Dedifferentiated amniotic fluid mesenchymal stem cell (primary cell): ENCODE results near the gene PTPRN2.
"Not testable (repeated sequence)": the region's sequence is repeated elsewhere in the genome, so short reads cannot be mapped to it uniquely, and the experiment has no call there.

Experiments used
- DNase-seq: peaks from one replicate; pipeline ENCODE4 v3.0.0-alpha.2; 2016; ENCODE audit errors: extremely low spot score

The PTPRN2 gene

GRCh38 chr7:158532093-158532627 lies 55.5 kb downstream of the PTPRN2 start:
- no peak for DNase-seq

DNA sequence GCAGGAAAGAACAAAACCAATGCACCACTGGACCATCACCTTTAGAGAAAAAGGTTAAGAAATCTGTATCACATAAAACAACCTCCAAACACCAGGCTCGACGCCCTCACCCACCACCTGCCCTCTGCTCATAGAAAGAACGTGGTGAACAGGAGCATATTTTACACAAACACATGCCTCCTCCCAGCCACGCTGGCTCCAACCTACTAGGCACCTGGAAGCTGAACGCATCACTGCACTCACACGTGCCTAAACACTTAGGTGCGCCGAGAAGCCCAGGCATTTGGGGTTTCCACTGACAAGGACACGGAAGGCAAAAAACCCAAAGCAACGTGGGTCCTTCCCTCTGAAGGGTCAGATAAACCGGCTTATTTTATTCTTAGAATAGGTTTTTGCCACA lies 56.0 kb downstream of the PTPRN2 start:
- DNase-seq: no peak

GRCh38 chr7:158530800-158531609 lies 56.6 kb downstream of the PTPRN2 start:
- DNase-seq: no peak

GRCh38 chr7:158529181-158530096 lies 58.2 kb downstream of the PTPRN2 start:
- no peak for DNase-seq

GRCh38 chr7:158527915-158528502 lies 59.6 kb downstream of the PTPRN2 start:
- no peak for DNase-seq

GRCh38 chr7:158527495-158527894 lies 60.1 kb downstream of the PTPRN2 start:
- DNase-seq: no peak

DNA sequence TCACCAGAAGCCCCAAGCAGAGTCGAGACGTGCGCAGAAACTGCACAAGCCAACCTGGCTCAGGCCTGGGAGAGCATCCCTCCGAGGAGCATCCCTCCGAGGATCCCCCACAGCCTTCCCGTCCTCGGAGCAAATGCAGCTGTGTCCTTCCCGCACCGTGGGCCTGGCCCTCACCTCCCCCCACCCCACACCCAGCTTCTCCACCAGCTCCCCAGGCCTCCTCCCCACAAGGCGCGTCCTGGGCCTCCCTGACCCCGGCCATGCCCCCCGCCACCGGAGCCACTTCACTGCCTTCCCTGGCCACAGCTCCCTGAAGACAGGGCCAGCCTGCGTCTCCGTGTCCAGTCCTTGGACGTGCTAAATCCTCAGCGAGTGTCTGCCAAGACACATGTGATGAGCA lies 60.6 kb downstream of the PTPRN2 start:
- no peak for DNase-seq

- DNase-seq: no peak
Measured at GRCh38 chr7:158526531-158526930, 61.1 kb downstream of the PTPRN2 start.

DNA sequence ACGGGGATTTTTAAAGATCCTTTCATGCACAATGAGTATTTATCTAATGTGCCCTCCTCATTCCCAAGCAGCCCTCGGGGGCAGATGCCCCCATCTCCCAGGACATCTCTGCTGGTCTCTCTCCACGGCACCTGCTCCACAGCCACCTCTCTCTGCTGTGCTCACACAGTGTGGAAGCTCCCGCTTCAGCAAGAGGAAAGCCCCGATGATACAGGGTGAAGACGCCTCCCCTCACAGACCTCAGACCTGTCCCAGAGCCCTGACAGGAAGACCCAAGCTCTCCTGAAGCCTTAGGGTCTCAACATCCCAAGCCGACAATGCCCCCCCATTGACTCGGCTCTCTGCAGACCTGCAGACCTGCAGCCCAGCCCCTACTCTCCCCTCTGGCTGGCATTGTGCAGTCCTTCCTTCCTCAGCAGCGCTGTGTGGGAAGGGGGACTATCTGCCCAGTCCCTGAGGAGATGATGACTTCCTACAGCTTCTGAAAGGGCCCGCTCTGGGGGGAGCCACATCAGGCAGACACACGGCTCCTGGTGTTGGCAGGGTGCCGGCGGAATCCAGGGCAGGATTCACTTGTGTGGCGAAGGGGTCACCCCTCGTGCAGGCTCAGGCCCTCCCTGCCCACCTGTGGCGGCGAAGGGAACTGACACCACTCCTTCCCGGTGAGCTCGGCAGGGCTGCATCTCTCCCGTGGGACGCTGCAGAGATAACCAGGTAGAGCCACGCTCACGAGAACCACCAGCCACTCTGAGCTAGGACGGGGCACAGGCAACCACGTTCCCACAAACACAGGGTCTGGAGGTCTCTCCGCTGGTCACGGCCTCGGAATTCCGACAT lies 61.8 kb downstream of the PTPRN2 start:
- no peak for DNase-seq

DNA sequence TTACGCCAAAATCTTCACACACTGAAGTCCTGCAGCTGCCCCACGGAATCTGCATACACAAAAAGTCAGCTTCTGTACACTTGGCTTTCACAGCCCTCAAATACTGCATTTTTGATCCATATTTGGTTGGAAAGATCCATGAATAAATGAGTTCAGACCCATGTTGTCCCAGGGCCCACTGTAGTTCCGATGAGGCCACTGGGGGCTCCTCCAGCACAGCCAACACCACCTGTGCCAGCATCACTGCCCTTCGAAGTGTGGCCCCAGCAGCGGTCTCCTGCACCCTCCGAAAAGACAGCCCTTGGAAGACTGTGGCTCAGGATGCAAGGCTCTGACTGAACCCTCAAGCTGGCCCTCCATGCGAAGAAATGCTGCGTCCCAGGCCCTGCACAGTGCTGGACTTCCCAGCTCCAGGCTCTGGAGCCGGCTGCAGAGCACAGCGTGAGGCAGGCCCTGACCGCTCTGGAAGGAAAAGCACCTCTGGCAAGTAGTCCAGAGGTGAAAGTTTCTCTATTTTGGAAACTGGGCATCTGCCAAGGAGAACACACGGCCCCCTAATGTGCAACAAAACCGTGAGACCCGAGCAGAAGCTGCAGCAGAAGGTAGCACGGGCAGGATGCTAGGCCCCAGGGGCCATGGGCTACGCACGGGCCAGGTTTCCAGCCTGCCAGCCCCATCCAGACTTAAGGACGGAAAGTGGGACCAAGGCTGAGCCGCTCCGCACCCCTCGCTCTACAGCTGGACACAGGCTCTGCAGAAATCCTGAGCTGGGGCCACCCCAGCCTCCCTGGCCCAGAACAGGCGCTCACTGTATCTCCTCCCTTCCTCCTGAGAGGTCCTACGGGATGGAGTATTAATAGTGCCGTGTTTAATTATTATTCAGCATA lies 62.6 kb downstream of the PTPRN2 start:
- DNase-seq: no peak

- not testable (repeated sequence) for DNase-seq
Measured at GRCh38 chr7:158524286-158524685, 63.3 kb downstream of the PTPRN2 start.

- not testable (repeated sequence) for DNase-seq
Measured at GRCh38 chr7:158523877-158524276, 63.7 kb downstream of the PTPRN2 start.

DNA sequence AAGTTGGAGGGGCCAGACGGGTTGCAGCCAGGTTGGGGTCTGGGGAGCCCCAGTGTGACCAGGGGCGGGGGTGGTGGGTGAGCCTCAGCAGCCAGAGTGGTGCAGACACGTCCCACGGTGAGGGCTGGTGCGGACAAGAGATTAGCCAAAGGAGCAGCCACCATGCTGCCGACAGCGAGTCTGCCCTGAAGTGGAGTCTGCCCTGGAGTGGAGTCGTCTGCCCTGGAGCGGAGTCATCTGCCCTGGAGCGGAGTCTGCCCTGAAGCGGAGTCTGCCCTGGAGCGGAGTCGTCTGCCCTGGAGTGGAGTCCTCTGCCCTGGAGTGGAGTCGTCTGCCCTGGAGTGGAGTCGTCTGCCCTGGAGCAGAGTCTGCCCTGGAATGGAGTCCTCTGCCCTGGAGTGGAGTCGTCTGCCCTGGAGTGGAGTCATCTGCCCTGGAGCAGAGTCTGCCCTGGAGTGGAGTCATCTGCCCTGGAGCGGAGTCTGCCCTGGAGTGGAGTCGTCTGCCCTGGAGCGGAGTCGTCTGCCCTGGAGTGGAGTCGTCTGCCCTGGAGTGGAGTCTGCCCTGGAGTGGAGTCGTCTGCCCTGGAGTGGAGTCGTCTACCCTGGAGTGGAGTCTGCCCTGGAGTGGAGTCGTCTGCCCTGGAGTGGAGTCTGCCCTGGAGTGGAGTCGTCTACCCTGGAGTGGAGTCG lies 64.3 kb downstream of the PTPRN2 start:
- not testable (repeated sequence) for DNase-seq

DNA sequence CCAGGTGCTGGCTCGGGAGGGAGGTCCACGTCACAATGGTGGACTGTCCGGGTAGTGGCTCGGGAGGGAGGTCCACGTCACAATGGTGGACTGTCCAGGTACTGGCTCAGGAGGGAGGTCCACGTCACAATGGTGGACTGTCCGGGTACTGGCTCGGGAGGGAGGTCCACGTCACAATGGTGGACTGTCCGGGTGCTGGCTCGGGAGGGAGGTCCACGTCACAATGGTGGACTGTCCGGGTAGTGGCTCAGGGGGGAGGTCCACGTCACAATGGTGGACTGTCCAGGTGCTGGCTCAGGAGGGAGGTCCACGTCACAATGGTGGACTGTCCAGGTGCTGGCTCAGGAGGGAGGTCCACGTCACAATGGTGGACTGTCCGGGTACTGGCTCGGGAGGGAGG lies 65.8 kb downstream of the PTPRN2 start:
- DNase-seq: not testable (repeated sequence)

GRCh38 chr7:158520825-158521224 lies 66.8 kb downstream of the PTPRN2 start:
- DNase-seq: no peak

- DNase-seq: no peak
Measured at GRCh38 chr7:158519633-158520174, 67.9 kb downstream of the PTPRN2 start.

DNA sequence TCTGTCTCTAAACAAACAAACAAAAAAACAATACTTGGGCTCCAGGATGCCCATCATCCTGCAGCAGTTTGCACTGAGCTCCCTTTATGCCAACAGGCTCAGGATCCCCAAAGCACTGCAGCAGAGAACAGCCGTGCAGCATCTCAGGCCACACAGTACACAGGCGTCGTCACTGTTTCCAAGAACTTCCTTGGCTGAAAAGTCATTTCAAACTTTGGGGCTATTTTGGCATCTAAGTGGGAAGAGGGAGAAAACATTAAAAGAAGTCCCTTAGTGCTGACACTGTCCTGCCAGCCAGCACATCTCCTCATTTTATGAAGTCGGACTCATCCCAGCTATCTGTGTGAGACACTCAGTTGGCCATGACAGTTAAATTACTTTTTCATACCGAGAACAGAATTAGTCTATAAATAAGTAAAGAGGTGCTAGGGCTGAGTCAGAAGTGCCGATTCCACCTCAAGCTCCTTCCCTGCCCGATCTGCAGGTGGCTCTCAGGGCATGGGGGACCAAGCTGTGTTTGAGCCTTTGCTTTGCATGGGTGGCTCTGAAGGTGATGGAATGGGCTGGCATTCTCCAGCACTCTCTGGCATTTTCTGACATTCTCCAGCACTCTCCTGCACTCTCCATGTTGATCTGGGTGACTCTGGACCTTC lies 68.5 kb downstream of the PTPRN2 start:
- DNase-seq: no peak

DNA sequence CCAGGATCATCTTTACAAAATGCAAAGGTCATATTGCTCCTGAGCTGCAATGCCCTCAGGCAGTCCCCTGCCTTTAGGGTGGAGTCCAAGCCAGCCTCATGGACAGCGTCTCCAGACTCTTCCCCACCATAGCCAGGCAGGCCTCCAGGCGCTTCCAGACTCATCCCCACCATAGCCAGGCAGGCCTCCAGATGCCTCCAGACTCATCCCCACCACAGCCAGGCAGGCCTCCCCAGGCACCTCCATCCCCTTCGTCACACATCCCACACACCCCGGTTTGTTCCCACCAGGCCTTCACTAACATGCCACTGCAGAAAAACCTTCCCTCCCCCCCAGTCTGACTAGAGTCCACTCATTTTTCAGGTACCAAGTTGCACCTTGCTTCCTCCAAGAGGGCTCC lies 70.1 kb downstream of the PTPRN2 start:
- DNase-seq: no peak

DNA sequence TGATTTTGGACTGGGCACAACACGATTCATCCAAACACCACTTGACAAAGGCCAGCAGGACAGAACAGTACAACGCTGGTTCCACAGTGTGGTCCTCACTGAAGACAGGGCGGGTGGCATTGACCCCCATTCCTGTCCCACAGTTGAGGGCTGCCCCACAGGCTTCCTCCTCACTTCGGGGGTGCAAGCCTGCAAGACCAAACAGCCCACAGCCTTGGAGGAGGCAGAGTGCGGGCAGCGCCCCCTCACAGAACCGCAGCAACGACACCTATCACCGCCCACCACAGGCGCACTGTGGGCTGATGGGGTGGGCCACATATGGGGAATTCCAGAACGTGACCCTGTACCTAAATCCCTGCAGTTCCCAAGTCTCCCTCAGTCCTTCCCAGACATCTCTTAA lies 70.6 kb downstream of the PTPRN2 start:
- DNase-seq: no peak
